ENCODE data around the gene PAK5. TPM values are rescaled to one million over a fixed set of nuclear protein-coding genes. Genes with fewer than 3 reads are reported as not detected.

The PAK5 gene
- total and polyA plus RNA-seq, 4 donors, result 0.02 to 0.17 (median 0.04) TPM; not detected in 1

DNA sequence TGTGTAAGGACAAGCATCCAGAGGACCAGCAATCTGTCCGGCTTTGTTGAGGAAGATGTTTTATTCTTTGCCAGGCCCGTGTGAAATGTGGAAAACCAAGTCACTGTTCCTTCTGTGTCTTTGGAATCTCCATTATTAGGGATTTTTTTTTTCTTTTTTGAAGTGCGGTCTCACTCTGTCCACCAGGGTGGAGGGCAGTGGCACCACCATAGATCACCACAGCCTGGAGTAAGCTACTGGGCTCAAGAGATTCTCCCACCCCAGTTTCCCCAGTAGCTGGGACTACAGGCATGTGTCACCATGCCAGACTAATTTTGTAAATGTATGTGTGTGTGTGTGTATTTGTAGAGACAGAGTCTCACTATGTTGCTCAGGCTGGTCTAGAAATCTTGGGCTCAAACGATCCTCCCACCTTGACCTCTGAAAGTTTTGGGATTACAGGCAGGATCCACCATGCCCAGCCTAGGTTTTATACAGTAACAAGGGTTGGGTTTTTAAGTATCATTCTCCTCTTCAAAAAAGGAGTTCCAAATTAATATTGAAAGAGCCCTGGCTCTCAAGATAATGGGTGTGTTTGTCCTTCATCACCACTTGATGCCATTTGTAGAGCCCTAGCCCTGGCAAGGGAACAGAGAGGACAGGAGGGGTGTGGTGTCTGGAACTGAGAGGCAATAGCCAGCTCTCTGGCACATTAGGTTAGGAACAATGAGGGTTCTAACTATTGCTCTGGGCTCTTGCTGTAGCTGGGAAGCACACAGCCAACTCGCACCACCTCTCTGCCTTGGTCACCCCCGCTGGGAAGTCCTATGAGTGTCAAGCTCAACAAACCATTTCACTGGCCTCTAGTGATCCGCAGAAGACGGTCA is 321.3 kb downstream of the PAK5 start:
- TF ChIP-seq RXRA (IDR thresholded peaks at IDR 0.05) (no peak), GABPA (IDR thresholded peaks at IDR 0.05 in 1 of 2, conservative IDR thresholded peaks at IDR 0.05 in 1 of 2) (no peak), JUND (IDR thresholded peaks at IDR 0.05) (no peak), YY1 (IDR thresholded peaks at IDR 0.05) (no peak), HNF4G (IDR thresholded peaks at IDR 0.05) (no peak), SP1 (IDR thresholded peaks at IDR 0.05) (no peak), RAD21 (IDR thresholded peaks at IDR 0.05) (no peak), FOXA2 (IDR thresholded peaks at IDR 0.05) (no peak), TAF1 (conservative IDR thresholded peaks at IDR 0.05) (no peak), FOXA1 (IDR thresholded peaks at IDR 0.05) (no peak), NR2F2 (IDR thresholded peaks at IDR 0.05) (no peak)
- TF ChIP-seq, protein P1, sequence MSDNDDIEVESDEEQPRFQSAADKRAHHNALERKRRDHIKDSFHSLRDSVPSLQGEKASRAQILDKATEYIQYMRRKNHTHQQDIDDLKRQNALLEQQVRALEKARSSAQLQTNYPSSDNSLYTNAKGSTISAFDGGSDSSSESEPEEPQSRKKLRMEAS (IDR thresholded peaks at IDR 0.05), result no peak
- TF ChIP-seq, protein P2, sequence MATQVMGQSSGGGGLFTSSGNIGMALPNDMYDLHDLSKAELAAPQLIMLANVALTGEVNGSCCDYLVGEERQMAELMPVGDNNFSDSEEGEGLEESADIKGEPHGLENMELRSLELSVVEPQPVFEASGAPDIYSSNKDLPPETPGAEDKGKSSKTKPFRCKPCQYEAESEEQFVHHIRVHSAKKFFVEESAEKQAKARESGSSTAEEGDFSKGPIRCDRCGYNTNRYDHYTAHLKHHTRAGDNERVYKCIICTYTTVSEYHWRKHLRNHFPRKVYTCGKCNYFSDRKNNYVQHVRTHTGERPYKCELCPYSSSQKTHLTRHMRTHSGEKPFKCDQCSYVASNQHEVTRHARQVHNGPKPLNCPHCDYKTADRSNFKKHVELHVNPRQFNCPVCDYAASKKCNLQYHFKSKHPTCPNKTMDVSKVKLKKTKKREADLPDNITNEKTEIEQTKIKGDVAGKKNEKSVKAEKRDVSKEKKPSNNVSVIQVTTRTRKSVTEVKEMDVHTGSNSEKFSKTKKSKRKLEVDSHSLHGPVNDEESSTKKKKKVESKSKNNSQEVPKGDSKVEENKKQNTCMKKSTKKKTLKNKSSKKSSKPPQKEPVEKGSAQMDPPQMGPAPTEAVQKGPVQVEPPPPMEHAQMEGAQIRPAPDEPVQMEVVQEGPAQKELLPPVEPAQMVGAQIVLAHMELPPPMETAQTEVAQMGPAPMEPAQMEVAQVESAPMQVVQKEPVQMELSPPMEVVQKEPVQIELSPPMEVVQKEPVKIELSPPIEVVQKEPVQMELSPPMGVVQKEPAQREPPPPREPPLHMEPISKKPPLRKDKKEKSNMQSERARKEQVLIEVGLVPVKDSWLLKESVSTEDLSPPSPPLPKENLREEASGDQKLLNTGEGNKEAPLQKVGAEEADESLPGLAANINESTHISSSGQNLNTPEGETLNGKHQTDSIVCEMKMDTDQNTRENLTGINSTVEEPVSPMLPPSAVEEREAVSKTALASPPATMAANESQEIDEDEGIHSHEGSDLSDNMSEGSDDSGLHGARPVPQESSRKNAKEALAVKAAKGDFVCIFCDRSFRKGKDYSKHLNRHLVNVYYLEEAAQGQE (IDR thresholded peaks at IDR 0.05), result no peak
- TF ChIP-seq, protein P3, sequence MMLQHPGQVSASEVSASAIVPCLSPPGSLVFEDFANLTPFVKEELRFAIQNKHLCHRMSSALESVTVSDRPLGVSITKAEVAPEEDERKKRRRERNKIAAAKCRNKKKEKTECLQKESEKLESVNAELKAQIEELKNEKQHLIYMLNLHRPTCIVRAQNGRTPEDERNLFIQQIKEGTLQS (IDR thresholded peaks at IDR 0.05), result no peak
- TF ChIP-seq, protein P4, sequence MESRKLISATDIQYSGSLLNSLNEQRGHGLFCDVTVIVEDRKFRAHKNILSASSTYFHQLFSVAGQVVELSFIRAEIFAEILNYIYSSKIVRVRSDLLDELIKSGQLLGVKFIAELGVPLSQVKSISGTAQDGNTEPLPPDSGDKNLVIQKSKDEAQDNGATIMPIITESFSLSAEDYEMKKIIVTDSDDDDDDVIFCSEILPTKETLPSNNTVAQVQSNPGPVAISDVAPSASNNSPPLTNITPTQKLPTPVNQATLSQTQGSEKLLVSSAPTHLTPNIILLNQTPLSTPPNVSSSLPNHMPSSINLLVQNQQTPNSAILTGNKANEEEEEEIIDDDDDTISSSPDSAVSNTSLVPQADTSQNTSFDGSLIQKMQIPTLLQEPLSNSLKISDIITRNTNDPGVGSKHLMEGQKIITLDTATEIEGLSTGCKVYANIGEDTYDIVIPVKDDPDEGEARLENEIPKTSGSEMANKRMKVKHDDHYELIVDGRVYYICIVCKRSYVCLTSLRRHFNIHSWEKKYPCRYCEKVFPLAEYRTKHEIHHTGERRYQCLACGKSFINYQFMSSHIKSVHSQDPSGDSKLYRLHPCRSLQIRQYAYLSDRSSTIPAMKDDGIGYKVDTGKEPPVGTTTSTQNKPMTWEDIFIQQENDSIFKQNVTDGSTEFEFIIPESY (IDR thresholded peaks at IDR 0.05), result no peak
- TF ChIP-seq, protein P5, sequence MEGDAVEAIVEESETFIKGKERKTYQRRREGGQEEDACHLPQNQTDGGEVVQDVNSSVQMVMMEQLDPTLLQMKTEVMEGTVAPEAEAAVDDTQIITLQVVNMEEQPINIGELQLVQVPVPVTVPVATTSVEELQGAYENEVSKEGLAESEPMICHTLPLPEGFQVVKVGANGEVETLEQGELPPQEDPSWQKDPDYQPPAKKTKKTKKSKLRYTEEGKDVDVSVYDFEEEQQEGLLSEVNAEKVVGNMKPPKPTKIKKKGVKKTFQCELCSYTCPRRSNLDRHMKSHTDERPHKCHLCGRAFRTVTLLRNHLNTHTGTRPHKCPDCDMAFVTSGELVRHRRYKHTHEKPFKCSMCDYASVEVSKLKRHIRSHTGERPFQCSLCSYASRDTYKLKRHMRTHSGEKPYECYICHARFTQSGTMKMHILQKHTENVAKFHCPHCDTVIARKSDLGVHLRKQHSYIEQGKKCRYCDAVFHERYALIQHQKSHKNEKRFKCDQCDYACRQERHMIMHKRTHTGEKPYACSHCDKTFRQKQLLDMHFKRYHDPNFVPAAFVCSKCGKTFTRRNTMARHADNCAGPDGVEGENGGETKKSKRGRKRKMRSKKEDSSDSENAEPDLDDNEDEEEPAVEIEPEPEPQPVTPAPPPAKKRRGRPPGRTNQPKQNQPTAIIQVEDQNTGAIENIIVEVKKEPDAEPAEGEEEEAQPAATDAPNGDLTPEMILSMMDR (IDR thresholded peaks at IDR 0.05; ENCODE audit: low read depth, low read length, missing input control), result no peak
- DNase-seq (ENCODE audit: low spot score), result no peak
- Histone ChIP-seq H3K4me1 (ENCODE audit: control insufficient read depth in 4 of 4, insufficient read depth in 4 of 4, low read length in 3 of 4) (peaks cover 0 to 11% (median 1%) of the 10 kb centered on the region in 4 donors), H3K4me3 (ENCODE audit: low read depth in 1 of 3, low read length in 3 of 3) (no peak overlapping the region), H3K36me3 (ENCODE audit: control insufficient read depth in 4 of 4, insufficient read depth in 3 of 4, low read depth in 1 of 4, low read length in 3 of 4) (no peaks in the 10 kb centered on the region), H3K27me3 (ENCODE audit: control insufficient read depth in 4 of 4, insufficient read depth in 4 of 4, low read length in 3 of 4) (peaks cover 2 to 13% (median 7%) of the 10 kb centered on the region in 4 donors), H3K27ac (ENCODE audit: low read depth in 1 of 2, low read length in 2 of 2) (no peak overlapping the region), H3K9me3 (ENCODE audit: control insufficient read depth in 4 of 4, low read length in 3 of 4) (no peaks in the 10 kb centered on the region), H3K9ac (ENCODE audit: low read depth in 1 of 2, low read length in 2 of 2) (no peak overlapping the region)
- 35% methylated on average over 8 of the region's 8 CpGs for WGBS
